Vagina (tissue), 2 donors: ENCODE measurements around the gene DDHD1. TPM values are rescaled to one million over a fixed set of nuclear protein-coding genes. Genes with fewer than 3 reads are reported as not detected.

Source experiments
- DNase-seq, 2 donors: peaks; one replicate each; pipeline ENCODE4 v3.0.0-alpha.2; 2017; ENCODE audit errors: extremely low spot score in 2 of 2
- H3K27ac ChIP-seq: fragments of 200-600 bp; sonication (generic); one replicate; pipeline ENCODE4 v1.5.1; 2019
- H3K27me3 ChIP-seq: fragments of 200-600 bp; sonication (generic); one replicate; pipeline ENCODE4 v1.5.1; 2019
- H3K36me3 ChIP-seq, 2 donors: fragments of 200-600 bp; sonication (generic); one replicate each; pipeline ENCODE4 v1.5.1; 2017 to 2019
- H3K4me1 ChIP-seq: fragments of 200-600 bp; sonication (generic); one replicate; pipeline ENCODE4 v1.5.1; 2019
- H3K4me3 ChIP-seq, 2 donors: fragments of 200-600 bp; sonication (generic); 1 replicate in 1 of 2; 2 replicates in 1 of 2; pipeline ENCODE4 v1.5.1; 2016 to 2019
- H3K9me3 ChIP-seq: fragments of 200-600 bp; sonication (generic); one replicate; pipeline ENCODE4 v1.5.1; 2019
- POLR2A ChIP-seq, 2 donors: fragments of 450-650 bp; IDR thresholded peaks; one replicate each; pipeline ENCODE4 v1.6.1; 2017; ENCODE audit warnings: antibody characterized with exemption in 2 of 2, mild to moderate bottlenecking in 2 of 2, moderate library complexity in 2 of 2
- POLR2AphosphoS5 ChIP-seq, 2 donors: sonication (generic); formaldehyde crosslinking; IDR thresholded peaks; one replicate each; pipeline ENCODE4 v1.9.0; 2017; ENCODE audit warnings: antibody characterized with exemption in 2 of 2, mild to moderate bottlenecking in 2 of 2, low read depth in 1 of 2; ENCODE audit not compliant: insufficient read depth in 1 of 2
- intact Hi-C: fragments of 100-400 bp; cut with DNase I; formaldehyde crosslinking; loops from one replicate; pipeline ENCODE4 v1.15.1; 2023
- total RNA-seq: library from RNA; depleted of rRNA; stranded (reverse); fragments of >200 nt; gene quantifications from one replicate; pipeline ENCODE4 v1.2.3, GENCODE V29; 2016
- TF ChIP-seq, protein P1 (sequence below), 3 experiments: fragments of 450-650 bp in 2 of 3; fragments of 200-600 bp in 1 of 3; sonication (generic) in 1 of 3; IDR thresholded peaks; one replicate each; pipeline ENCODE4 v1.5.1; 2017 to 2019; ENCODE audit warnings: antibody characterized with exemption in 3 of 3, mild to moderate bottlenecking in 2 of 3, moderate library complexity in 2 of 3

Gene DDHD1
- total RNA-seq, 1 donor from 2014 or later: 17.4 TPM

DNA sequence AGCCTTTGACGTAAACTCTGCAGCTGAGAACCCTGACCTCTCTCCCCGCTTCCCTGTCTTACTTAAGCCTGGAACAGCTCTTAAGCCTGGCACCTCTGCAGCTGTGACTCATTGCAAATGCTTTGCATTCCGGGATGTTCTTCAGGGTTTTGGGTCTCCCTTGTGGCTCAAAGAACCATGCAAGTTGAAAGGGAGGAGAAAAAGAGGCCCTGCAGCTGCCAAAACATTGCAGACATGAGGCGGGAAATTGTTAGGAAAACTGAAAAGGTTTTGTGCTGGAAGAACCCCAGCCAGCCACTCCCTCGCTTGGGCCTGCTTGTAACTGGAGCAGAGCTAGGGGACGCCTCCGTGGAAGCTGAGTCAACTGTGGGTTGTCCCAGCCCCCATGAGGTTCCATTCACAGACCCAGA is 142.1 kb downstream of the DDHD1 start:
- H3K4me1 ChIP-seq: no peaks in the 10 kb centered on the region
- peak in 1 of 2 donors; percentile 96 for DNase-seq
- no peaks in the 10 kb centered on the region for H3K36me3 ChIP-seq
- TF ChIP-seq POLR2A (IDR thresholded peaks at IDR 0.05) (no peak), POLR2AphosphoS5 (IDR thresholded peaks at IDR 0.05; ENCODE audit: insufficient read depth in 1 of 2, low read depth in 1 of 2) (peak; percentile 45 to 52)
- intact Hi-C loops: no loop called here
- peak overlapping the region; percentile 41 for H3K27ac ChIP-seq
- no peaks in the 10 kb centered on the region for H3K27me3 ChIP-seq
- no peak overlapping the region for H3K4me3 ChIP-seq
- H3K9me3 ChIP-seq: no peaks in the 10 kb centered on the region

DNA sequence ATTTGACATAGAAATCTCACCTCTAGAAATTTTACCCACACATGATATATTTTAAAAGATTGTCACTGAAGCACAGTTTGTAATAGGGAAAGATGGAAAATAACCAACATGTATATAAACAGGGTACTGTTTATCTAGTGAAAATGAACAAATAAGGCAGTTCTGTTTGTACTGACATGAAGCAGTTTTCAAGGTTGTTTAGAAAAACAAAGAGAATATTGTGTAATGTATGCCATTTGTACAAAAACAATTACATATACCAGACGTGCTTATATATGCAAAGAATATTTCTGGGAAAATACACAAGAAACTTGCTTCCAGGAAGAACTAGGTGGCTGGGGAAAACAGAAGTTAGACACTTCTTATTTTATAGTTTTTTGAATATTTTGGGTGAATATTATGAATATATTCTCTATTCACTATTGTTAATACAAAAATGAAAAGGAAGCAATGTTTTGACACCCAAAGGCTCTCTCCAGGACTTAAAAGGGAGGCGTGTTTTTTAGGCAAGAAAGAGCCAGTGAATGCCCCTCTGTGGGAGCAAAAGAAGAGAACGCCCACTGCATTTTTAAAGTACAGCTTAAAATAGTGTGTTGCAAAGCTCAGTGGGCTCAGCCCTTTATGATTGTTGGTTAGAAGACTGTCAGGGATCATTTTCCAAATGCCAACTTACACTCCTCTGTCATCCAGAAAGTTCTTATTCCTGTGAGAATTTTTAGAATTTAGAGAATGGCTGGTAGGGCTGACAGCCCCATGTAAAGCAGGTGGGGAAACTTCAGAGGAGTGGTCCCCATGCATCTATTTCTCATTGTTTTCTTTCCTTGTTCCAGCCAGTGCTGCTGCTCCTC is 142.7 kb downstream of the DDHD1 start:
- intact Hi-C loops: no loop called here
- Histone ChIP-seq H3K9me3 (no peaks in the 10 kb centered on the region), H3K27ac (peak overlapping the region; percentile 31), H3K27me3 (no peaks in the 10 kb centered on the region), H3K36me3 (no peaks in the 10 kb centered on the region), H3K4me3 (no peak overlapping the region), H3K4me1 (no peaks in the 10 kb centered on the region)
- DNase-seq: no peak
- TF ChIP-seq, protein P1, sequence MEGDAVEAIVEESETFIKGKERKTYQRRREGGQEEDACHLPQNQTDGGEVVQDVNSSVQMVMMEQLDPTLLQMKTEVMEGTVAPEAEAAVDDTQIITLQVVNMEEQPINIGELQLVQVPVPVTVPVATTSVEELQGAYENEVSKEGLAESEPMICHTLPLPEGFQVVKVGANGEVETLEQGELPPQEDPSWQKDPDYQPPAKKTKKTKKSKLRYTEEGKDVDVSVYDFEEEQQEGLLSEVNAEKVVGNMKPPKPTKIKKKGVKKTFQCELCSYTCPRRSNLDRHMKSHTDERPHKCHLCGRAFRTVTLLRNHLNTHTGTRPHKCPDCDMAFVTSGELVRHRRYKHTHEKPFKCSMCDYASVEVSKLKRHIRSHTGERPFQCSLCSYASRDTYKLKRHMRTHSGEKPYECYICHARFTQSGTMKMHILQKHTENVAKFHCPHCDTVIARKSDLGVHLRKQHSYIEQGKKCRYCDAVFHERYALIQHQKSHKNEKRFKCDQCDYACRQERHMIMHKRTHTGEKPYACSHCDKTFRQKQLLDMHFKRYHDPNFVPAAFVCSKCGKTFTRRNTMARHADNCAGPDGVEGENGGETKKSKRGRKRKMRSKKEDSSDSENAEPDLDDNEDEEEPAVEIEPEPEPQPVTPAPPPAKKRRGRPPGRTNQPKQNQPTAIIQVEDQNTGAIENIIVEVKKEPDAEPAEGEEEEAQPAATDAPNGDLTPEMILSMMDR (IDR thresholded peaks at IDR 0.05): no peak
- TF ChIP-seq POLR2A (IDR thresholded peaks at IDR 0.05): no peak
- no peak for TF ChIP-seq POLR2AphosphoS5 (IDR thresholded peaks at IDR 0.05; ENCODE audit: insufficient read depth in 1 of 2, low read depth in 1 of 2)

DNA sequence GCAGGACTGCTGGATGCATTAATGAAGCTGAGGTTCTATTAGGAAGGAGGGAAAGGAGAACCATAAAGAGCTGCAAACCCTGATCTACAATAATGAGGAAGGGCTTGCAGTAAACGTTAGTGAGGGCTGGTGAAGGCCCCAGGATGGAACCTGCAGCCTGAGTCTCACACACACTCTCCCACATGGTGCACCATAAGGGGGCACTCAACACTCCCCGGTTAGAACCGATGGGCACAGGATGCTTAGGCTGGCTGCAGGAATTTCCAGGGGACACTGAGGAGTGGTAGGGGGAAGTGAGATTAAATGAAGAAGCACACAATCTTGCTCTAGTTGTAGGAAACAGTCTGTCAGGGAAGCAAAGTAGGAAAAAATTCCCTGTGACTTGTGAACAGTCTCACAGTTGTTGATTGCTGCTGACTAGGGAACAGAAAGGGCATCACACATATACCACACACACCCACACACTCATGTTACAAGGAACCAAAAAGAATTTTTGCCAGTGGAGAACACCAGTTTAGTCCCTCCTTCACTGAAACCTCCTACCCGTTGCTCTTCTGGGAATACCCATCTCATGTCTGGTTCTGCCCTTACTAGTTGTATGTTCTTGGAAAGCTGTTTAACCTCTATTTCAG is 146.1 kb downstream of the DDHD1 start:
- no peaks in the 10 kb centered on the region for H3K36me3 ChIP-seq
- DNase-seq: no peak
- no peak overlapping the region for H3K4me3 ChIP-seq
- TF ChIP-seq POLR2AphosphoS5 (IDR thresholded peaks at IDR 0.05; ENCODE audit: insufficient read depth in 1 of 2, low read depth in 1 of 2) (no peak), POLR2A (IDR thresholded peaks at IDR 0.05) (no peak)
- TF ChIP-seq, protein P1 (IDR thresholded peaks at IDR 0.05): no peak
- H3K4me1 ChIP-seq: no peaks in the 10 kb centered on the region
- intact Hi-C loops: no loop called here
- no peaks in the 10 kb centered on the region for H3K27me3 ChIP-seq
- H3K27ac ChIP-seq: no peak overlapping the region
- H3K9me3 ChIP-seq: no peaks in the 10 kb centered on the region

DNA sequence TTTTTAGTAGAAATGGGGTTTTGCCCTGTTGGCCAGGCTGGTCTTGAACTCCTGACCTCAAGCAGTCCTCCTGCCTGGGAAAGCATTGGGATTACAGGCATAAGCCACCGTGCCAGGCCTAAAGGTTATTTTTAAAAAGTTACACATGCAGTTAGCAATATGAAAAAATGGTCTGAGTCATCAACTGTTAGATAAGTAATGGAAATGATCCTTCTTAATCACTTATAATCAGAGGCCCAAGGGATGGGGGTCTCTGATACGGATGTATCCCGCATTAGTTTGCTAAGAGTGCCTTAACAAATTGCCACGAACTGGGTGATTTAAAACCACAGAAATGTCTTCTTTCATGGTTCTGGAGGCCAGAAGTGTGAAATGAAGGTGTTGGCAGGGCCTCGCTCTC is 148.1 kb downstream of the DDHD1 start:
- TF ChIP-seq, protein P1 (IDR thresholded peaks at IDR 0.05): no peak
- TF ChIP-seq POLR2AphosphoS5 (IDR thresholded peaks at IDR 0.05; ENCODE audit: insufficient read depth in 1 of 2, low read depth in 1 of 2) (no peak), POLR2A (IDR thresholded peaks at IDR 0.05) (no peak)
- intact Hi-C loops: no loop called here
- H3K4me1 ChIP-seq: no peaks in the 10 kb centered on the region
- DNase-seq: no peak
- H3K27ac ChIP-seq: no peak overlapping the region
- H3K9me3 ChIP-seq: no peaks in the 10 kb centered on the region
- H3K36me3 ChIP-seq: no peaks in the 10 kb centered on the region
- no peak overlapping the region for H3K4me3 ChIP-seq
- no peaks in the 10 kb centered on the region for H3K27me3 ChIP-seq

DNA sequence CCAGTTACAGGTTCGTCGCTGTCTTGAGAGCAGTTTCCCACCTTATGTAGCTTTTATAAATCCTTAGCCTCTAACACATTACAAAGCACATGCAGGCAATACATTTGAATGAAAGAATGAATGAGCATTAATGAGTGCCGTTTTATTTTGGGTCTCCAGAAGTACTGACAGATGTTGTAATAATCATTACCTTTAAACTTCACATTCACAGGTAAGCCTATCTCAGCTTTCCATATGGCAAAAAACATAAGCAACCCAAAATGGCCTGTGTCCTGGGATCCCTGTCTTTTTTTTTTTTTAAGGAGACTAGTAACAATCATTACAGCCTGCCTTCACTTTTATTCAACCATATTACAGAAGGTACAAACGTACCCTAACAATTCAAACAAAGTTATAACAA is 149.3 kb downstream of the DDHD1 start:
- intact Hi-C loops: no loop called here
- H3K4me3 ChIP-seq: no peak overlapping the region
- H3K27me3 ChIP-seq: no peaks in the 10 kb centered on the region
- TF ChIP-seq, protein P1 (IDR thresholded peaks at IDR 0.05): no peak
- TF ChIP-seq POLR2A (IDR thresholded peaks at IDR 0.05): no peak
- TF ChIP-seq POLR2AphosphoS5 (IDR thresholded peaks at IDR 0.05; ENCODE audit: insufficient read depth in 1 of 2, low read depth in 1 of 2): no peak
- no peak overlapping the region for H3K27ac ChIP-seq
- no peaks in the 10 kb centered on the region for H3K36me3 ChIP-seq
- no peak for DNase-seq
- H3K4me1 ChIP-seq: no peaks in the 10 kb centered on the region
- no peaks in the 10 kb centered on the region for H3K9me3 ChIP-seq
